HepG2 (cell line): ENCODE measurements around the gene DDX19B. TPM values are rescaled to one million over a fixed set of nuclear protein-coding genes. Genes with fewer than 3 reads are reported as not detected.
"Not testable (repeated sequence)": the region's sequence is repeated elsewhere in the genome, so short reads cannot be mapped to it uniquely, and the experiment has no call there.

ENCODE experiments used
- ATAC-seq: fragments of 200-7000 bp; cut with Tn5 transposase; 3 replicates; pipeline ENCODE4 v1.9.1; 2020; ENCODE audit warnings: mild to moderate bottlenecking, moderate library complexity
- BruUV-seq: library from RNA; stranded (reverse); fragments of 400-500 nt; replicated peaks from 2 replicates; lab custom pipeline; 2021; lab: Mats Ljungman, UMichigan
- CTCF ChIA-PET: fragments of 300-600 bp; formaldehyde crosslinking; extraction: SDS; loops from one replicate; lab custom pipeline; 2021; ENCODE audit warnings: low total read pairs, inconsistent platforms, low intra/inter-chr PET ratio; lab: Yijun Ruan, JAX
- POLR2A ChIA-PET: fragments of 350-600 bp; sonication (Branson Sonifier 250); formaldehyde crosslinking; loops from one replicate; lab custom pipeline; 2020; ENCODE audit warnings: antibody characterized with exemption, inconsistent platforms; lab: Yijun Ruan, JAX
- DNase-seq: peaks from one replicate; pipeline ENCODE4 v3.0.0-alpha.2; 2015; ENCODE audit warnings: low spot score
- FAIRE-seq: peaks from 3 replicates; lab custom pipeline; 2011; peaks lifted over from hg19 to GRCh38; lab: Jason Lieb, UNC
- H2AFZ ChIP-seq: one replicate; pipeline ENCODE4 v1.6.1; 2011; ENCODE audit warnings: low read length, inconsistent platforms
- H3K27ac ChIP-seq: fragments of 300-600 bp; 3 replicates; pipeline ENCODE4 v1.8.0; 2011; ENCODE audit warnings: mixed run types, mild to moderate bottlenecking, mixed read lengths, low read length, inconsistent platforms; ENCODE audit not compliant: insufficient read depth; ENCODE audit errors: extremely low read length
- H3K27me3 ChIP-seq, 2 experiments: fragments of 200-600 bp in 1 of 2; 2 replicates in 1 of 2; 3 replicates in 1 of 2; pipeline versions ENCODE4 v1.6.0 to v1.8.0; 2011; ENCODE audit warnings: low read length in 2 of 2, mild to moderate bottlenecking in 2 of 2, moderate library complexity in 2 of 2, inconsistent platforms in 1 of 2; ENCODE audit not compliant: insufficient read depth in 2 of 2, control insufficient read depth in 1 of 2
- H3K36me3 ChIP-seq, 2 experiments: fragments of 200-600 bp in 1 of 2; replicated peaks in 1 of 2; 2 replicates in 1 of 2; 3 replicates in 1 of 2; pipeline versions ENCODE4 v1.5.1 to v1.8.0; 2011; ENCODE audit warnings: low read length in 2 of 2, inconsistent platforms in 1 of 2; ENCODE audit not compliant: insufficient read depth in 2 of 2, control insufficient read depth in 1 of 2
- H3K4me1 ChIP-seq: 2 replicates; pipeline ENCODE4 v1.5.1; 2012; ENCODE audit warnings: low read length, inconsistent platforms; ENCODE audit not compliant: insufficient read depth
- H3K4me2 ChIP-seq: 2 replicates; pipeline ENCODE4 v1.6.0; 2011; ENCODE audit warnings: low read depth, low read length, inconsistent platforms
- H3K4me3 ChIP-seq, 3 experiments: fragments of 200-600 bp in 1 of 3; sonication (generic), shearing (Covaris generic) in 1 of 3; replicated peaks in 1 of 3; 2 replicates each; pipeline ENCODE4 v1.5.1; 2011 to 2016; ENCODE audit warnings: low read length in 3 of 3, inconsistent platforms in 2 of 3, low read depth in 2 of 3, mild to moderate bottlenecking in 2 of 3, control low read depth in 1 of 3, mixed read lengths in 1 of 3; ENCODE audit not compliant: insufficient read depth in 1 of 3
- H3K79me2 ChIP-seq: one replicate; pipeline ENCODE4 v1.6.1; 2011; ENCODE audit warnings: low read length, inconsistent platforms; ENCODE audit not compliant: insufficient read depth
- H3K9ac ChIP-seq: 2 replicates; pipeline ENCODE4 v1.6.0; 2011; ENCODE audit warnings: mild to moderate bottlenecking, low read depth, low read length, inconsistent platforms; ENCODE audit not compliant: insufficient read depth
- H3K9me3 ChIP-seq: 2 replicates; pipeline ENCODE4 v1.5.1; 2012; ENCODE audit warnings: mild to moderate bottlenecking, low read length
- H4K20me1 ChIP-seq: 2 replicates; pipeline ENCODE4 v1.6.0; 2011; ENCODE audit warnings: inconsistent platforms, mild to moderate bottlenecking, low read length, moderate library complexity; ENCODE audit not compliant: insufficient read depth
- MAFF ChIP-seq: IDR thresholded peaks from 2 replicates; pipeline ENCODE4 v1.6.1; 2011; ENCODE audit warnings: low read depth, low read length, improper control_type of control experiment
- MAFK ChIP-seq, 2 experiments: IDR thresholded peaks in 1 of 2; conservative IDR thresholded peaks in 1 of 2; 2 replicates each; pipeline ENCODE4 v1.6.1; 2011; ENCODE audit warnings: improper control_type of control experiment in 2 of 2, low read length in 2 of 2
- NFE2 ChIP-seq: sonication (generic); formaldehyde crosslinking; IDR thresholded peaks from 2 replicates; pipeline ENCODE4 v1.4.0; 2020; ENCODE audit warnings: missing genetic modification reagents
- NFE2L2 ChIP-seq: fragments of 150-350 bp; IDR thresholded peaks from 2 replicates; pipeline ENCODE4 v1.6.1; 2014; ENCODE audit warnings: low read length
- SMC3 ChIP-seq: IDR thresholded peaks from 2 replicates; pipeline ENCODE4 v1.6.1; 2011; ENCODE audit warnings: low read length, improper control_type of control experiment
- ZNF292 ChIP-seq: sonication (generic); formaldehyde crosslinking; IDR thresholded peaks from 2 replicates; pipeline ENCODE4 v1.8.1; 2022; ENCODE audit warnings: mild to moderate bottlenecking, low read depth, missing genetic modification reagents, borderline replicate concordance
- WGBS: methylation state at CpG from one replicate; pipeline ENCODE4 v1.1.6; 2017; ENCODE audit warnings: low lambda C conversion rate; 5-methylcytosine and 5-hydroxymethylcytosine counted together
- in situ Hi-C: cut with HindIII; loops from 2 replicates; pipeline ENCODE4 v1.10.0; 2017; ENCODE audit warnings: low pct_unique_long_range_greater_than_20kb; ENCODE audit not compliant: extremely low pct_ligation_motif_present
- intact Hi-C: fragments of 100-400 bp; cut with micrococcal nuclease; formaldehyde crosslinking; loops from one replicate; pipeline ENCODE4 v1.10.0; 2022; ENCODE audit not compliant: unreplicated experiment
- polyA plus RNA-seq, 8 experiments: library from polyadenylated mRNA; depleted of rRNA in 3 of 8; stranded (reverse) in 7 of 8; unstranded in 1 of 8; fragments of >200 nt; fragmentation: Illumina TruSeq in 4 of 8; extraction: Trizol in 4 of 8; gene quantifications; 2 replicates each; pipeline versions ENCODE4 v1.2.1 to v1.2.3, GENCODE V29; 2011 to 2016; ENCODE audit warnings: low read depth in 4 of 8, missing spikeins in 1 of 8, mixed read lengths in 1 of 8; ENCODE audit not compliant: insufficient read depth in 1 of 8
- total RNA-seq, 5 experiments: library from RNA; depleted of rRNA; stranded (reverse); fragments of >200 nt; fragmentation: Illumina TruSeq; extraction: Trizol; gene quantifications; 2 replicates each; pipeline ENCODE4 v1.2.3, GENCODE V29; 2016; ENCODE audit warnings: low read depth in 1 of 5
- TF ChIP-seq, protein P1 (sequence below): sonication (generic); formaldehyde crosslinking; IDR thresholded peaks from 2 replicates; pipeline ENCODE4 v1.5.0; 2020; ENCODE audit warnings: missing genetic modification reagents

The DDX19B gene
- total and polyA plus RNA-seq, 2 of the 13 experiments (the other 11 are each of a cell fraction or from before 2014, with no cell fraction given), result 36.2 to 40.0 TPM

DNA sequence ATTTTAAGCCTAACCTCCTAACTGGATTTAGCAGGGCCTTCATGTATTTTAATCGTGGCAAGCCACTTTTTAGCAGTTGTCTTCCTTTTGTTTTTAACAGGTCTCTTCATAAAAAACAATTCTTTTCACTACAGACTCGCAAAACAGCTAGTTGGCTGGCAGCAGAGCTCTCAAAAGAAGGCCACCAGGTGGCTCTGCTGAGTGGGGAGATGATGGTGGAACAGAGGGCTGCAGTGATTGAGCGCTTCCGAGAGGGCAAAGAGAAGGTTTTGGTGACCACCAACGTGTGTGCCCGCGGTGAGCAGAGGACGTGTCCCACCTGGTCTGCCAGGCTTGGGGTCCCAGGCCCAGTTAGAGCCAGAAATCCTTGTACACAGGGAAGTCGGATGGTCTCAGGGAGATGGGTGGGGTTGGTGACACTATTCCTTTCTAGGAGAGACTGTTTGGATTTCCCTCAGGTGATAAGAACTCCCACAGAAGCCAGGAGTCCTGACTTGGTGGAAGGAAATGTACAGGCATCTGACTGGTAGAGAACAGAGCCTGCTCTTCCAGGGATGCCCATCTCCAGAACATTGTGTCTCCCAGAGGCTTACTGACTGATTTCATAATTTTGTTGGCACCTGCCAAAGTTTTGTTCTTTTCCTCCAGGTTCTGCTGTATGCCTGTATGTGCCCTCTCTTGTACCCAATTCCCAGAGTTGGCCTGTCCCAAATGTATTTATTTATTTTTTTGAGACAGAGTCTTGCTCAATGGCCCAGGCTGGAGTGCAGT is 32.8 kb downstream of the DDX19B start (continued):
- TF ChIP-seq SMC3 (peak; percentile 51; the same call in 1 of the 2 replicates), ZNF292 (CRISPR knock-in tag) (no peak)
- TF ChIP-seq, protein P1, sequence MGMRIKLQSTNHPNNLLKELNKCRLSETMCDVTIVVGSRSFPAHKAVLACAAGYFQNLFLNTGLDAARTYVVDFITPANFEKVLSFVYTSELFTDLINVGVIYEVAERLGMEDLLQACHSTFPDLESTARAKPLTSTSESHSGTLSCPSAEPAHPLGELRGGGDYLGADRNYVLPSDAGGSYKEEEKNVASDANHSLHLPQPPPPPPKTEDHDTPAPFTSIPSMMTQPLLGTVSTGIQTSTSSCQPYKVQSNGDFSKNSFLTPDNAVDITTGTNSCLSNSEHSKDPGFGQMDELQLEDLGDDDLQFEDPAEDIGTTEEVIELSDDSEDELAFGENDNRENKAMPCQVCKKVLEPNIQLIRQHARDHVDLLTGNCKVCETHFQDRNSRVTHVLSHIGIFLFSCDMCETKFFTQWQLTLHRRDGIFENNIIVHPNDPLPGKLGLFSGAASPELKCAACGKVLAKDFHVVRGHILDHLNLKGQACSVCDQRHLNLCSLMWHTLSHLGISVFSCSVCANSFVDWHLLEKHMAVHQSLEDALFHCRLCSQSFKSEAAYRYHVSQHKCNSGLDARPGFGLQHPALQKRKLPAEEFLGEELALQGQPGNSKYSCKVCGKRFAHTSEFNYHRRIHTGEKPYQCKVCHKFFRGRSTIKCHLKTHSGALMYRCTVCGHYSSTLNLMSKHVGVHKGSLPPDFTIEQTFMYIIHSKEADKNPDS (CRISPR knock-in tag), result no peak
- TF ChIP-seq, all 625 proteins: peak for 6

DNA sequence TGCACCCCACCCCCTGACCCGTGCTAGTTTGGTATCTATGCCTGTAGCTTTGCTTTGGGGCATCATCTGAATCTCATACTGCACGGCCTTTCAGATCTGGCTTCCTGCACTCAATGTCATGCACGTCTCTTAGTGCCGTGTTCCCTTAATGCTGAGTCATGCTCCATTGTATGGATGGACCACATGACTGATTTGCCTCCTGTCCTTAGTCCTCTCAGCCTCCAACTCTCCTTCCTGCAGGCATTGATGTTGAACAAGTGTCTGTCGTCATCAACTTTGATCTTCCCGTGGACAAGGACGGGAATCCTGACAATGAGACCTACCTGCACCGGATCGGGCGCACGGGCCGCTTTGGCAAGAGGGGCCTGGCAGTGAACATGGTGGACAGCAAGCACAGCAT is 33.7 kb downstream of the DDX19B start:
- H3K4me3 ChIP-seq, DNase-seq, intact Hi-C loops, H3K79me2 ChIP-seq, ATAC-seq, FAIRE-seq, H3K9me3 ChIP-seq, H3K9ac ChIP-seq, CTCF ChIA-PET, in situ Hi-C loops, H2AFZ ChIP-seq, H3K27me3 ChIP-seq, POLR2A ChIA-PET, H4K20me1 ChIP-seq, H3K4me1 ChIP-seq, H3K27ac ChIP-seq, BruUV-seq, H3K4me2 ChIP-seq: not testable (repeated sequence)
- 95% methylated on average over 6 of the region's 12 CpGs for WGBS
- H3K36me3 ChIP-seq, result peaks cover 29 to 50% of the 10 kb centered on the region in 2 experiments
- TF ChIP-seq NFE2L2 (peak; percentile 94), NFE2 (peak; percentile 75; the same call in 1 of the 2 replicates), MAFK (conservative IDR thresholded peaks at IDR 0.05 in 1 of 2, IDR thresholded peaks at IDR 0.05 in 1 of 2; ENCODE audit: low read length in 2 of 2) (peak; percentile 80 to 85), MAFF (peak; percentile 64)
